Skin epidermis (tissue), 12 donors: ENCODE results near the gene CFAP251.
A peak's percentile ranks its signal among the peaks of the same experiment; 100 is the strongest.
"Not testable (repeated sequence)": the region's sequence is repeated elsewhere in the genome, so short reads cannot be mapped to it uniquely, and the experiment has no call there.

ENCODE experiments used
- H3K27ac ChIP-seq, 21 experiments: fragments of 200-600 bp; sonication (generic) in 11 of 21; one replicate each; pipeline ENCODE4 v1.5.0; 2020; ENCODE audit warnings: mild to moderate bottlenecking in 3 of 21, inconsistent platforms in 2 of 21, moderate library complexity in 2 of 21
- H3K4me3 ChIP-seq, 7 experiments: fragments of 200-600 bp; sonication (generic) in 2 of 7; one replicate each; pipeline ENCODE4 v1.5.0; 2020; ENCODE audit warnings: inconsistent platforms in 2 of 7, mild to moderate bottlenecking in 2 of 7, moderate library complexity in 1 of 7

CFAP251 gene, protein sequence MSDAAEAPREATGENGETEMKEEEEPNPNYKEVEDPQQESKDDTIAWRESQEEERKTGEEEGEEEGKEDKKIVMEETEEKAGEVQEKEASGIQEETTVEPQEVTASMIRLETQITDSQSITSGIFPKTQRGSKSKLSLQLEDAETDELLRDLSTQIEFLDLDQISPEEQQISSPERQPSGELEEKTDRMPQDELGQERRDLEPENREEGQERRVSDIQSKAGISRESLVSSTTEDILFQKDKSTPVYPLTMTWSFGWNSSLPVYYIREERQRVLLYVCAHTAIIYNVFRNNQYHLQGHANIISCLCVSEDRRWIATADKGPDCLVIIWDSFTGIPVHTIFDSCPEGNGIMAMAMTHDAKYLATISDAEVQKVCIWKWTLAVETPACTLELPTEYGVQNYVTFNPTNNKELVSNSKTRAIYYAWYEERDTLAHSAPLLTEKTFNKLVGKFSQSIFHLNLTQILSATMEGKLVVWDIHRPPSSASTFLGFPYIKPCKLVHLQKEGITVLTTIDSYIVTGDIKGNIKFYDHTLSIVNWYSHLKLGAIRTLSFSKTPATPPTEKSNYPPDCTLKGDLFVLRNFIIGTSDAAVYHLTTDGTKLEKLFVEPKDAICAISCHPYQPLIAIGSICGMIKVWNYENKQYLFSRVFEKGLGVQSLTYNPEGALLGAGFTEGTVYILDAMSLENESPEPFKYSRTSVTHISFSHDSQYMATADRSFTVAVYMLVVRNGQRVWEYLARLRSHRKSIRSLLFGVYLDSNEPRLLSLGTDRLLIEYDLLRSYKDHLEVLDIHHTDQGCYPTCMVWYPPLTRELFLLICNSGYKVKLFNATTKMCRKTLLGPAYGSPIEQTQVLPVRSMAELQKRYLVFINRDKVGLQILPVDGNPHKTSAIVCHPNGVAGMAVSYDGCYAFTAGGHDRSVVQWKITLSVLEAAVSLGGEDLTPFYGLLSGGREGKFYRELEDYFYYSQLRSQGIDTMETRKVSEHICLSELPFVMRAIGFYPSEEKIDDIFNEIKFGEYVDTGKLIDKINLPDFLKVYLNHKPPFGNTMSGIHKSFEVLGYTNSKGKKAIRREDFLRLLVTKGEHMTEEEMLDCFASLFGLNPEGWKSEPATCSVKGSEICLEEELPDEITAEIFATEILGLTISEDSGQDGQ

DNA sequence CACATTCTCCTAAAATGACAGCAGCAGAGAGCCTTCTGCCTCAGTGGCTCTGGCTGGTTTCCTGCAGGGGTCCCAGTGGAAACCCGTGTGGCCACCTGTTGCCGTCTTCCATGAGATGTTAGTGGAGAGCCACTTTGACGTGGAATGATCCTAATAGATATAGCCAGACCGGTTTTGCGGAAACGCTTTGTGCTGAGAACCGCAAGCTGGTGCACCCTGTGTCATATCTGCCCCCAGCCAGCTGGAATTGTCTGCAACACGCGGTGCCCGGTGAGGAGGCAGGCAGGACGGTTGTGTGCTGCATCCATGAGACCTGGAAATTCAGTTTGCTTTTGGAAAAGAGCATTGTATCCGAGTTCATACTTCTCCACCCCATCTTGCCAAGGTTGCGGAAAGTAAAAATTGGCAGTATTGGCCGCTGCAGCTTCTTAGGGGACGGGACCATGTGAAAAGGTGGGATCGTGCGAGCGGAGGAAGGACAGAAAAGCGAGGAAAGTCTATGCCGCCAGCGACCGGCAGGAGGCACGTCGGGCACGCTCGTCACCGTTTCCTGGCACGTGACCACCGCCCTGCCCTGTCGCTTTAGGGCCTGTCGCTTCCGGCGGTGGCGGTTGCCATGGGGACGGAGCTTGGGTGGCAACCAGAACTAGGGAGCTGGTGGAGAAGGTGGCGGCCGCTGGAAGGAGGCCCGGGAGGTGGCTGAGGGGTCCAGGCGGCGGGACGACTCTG lies at the start of gene CFAP251:
CFAP251 (plus strand) TSS at position 643 of the 729 bp plus-strand sequence. CDS start 2,714 bp downstream, outside the sequence.
- Histone ChIP-seq H3K27ac (peak within 1 kb of the TSS in 17 of 21 experiments; percentile 8 to 87 (median 49)), H3K4me3 (peak within 1 kb of the TSS; percentile 21 to 34 (median 29))

DNA sequence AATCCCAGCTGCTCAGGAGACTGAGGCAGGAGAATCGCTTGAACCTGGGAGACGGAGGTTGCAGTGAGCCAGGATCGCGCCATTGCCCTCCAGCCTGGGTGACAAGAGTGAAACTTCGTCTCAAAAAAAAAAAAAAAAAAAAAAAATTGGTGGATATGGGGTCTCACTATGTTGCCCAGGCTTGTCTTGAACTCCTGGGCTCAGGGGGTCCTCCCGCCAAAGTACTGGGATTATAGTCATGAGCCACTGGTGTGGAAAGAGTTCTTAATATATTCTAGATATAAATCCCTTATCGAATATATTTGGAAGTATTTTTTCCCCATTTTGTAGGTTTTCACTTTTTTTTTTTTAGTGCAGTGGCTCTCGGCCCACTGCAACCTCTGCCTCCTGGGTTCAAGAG lies 49.2 kb upstream of the CFAP251 start:
- not testable (repeated sequence) for H3K4me3 ChIP-seq, H3K27ac ChIP-seq

DNA sequence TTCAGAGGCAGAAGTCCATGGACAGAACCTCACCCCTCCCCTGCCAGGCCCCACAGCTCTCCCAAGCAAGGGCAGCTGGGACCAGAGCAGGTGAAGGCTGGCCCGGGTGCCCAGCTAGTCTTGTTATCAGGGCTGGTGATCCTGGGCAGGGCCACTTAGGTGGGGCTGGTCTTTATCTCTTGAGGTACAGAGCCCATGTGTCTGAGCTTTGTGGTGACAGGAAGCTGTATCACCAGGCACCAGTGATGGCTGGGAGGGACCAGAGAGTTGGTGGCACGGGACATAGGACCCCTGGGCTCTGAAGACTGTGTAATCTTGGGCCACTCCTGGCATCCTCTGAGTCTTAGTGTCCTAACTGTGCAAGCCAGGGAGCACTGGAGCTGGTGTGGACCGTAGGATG lies 46.9 kb upstream of the CFAP251 start:
- Histone ChIP-seq H3K27ac (no peak overlapping the region), H3K4me3 (no peak overlapping the region)

DNA sequence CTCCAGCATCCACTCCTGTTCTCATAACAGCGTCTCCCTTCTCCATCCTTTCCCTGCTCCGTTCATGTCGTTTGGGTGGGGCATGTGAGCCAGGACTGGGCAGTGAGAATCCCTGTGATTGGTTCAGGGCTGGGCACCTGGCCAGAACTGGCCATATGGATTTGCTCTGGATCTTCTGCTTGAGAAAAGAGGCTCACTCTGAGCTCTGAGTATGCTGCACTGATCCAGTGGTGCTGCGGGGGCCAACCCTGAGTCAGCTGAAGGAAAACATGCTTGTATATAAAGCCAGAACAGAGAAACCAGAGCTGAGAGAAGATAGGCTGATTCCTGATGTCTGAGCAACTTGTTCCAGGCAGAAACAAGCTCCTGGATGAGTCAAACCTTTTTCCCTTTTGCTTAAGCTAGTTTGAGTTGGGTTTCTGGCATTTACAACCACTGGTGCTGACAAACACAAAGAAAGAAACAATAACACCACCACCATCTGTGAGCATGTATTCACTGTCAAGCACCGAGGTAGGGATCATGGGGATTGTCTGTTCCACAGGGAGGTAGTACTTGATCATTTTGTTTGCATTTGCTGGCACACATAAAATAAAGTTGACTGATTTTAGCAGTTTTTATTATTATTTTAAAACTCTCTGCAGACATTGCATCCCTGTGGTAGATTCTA lies 45.7 kb upstream of the CFAP251 start:
- Histone ChIP-seq H3K27ac (peak overlapping the region in 3 of 21 experiments; percentile 12 to 47 (median 42)), H3K4me3 (no peak overlapping the region)

DNA sequence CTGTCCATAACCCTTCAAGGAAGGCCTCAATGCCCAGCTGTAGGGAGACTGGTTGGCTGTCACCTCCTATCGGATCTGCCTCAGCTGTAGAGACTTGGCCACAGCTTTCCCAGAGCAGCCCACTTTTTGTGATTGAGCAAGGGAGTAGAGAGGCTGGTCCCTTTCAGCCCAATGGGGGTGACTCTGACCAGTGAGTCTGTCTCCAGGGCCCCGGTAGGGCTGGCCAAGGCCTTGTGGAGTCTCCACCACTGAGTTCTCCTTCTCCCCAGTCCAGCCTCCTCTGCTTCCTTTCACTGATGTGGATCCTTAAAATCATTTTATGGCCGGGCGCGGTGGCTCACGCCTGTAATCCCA lies 45.2 kb upstream of the CFAP251 start:
- Histone ChIP-seq H3K27ac (peak overlapping the region in 3 of 21 experiments; percentile 12 to 47 (median 42)), H3K4me3 (no peak overlapping the region)

DNA sequence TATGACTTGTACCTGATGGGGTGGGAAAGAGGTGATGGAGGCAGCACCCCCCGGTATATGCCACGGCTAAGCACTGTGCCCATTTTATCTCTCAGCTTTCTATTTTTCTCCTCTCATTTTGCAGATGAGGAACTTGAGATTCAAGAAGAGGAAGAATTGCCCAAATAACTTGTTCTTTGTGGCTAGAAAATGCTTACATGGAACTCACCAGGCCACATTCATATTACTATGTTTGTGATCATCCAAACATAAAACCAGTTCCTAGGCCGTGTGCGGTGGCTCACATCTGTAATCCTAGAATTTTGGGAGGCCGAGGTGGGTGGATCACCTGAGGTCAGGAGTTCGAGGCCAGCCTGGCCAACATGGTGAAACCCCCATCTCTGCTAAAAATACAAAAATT lies 44.3 kb upstream of the CFAP251 start:
- H3K27ac ChIP-seq, result peak overlapping the region in 1 of 21 experiments; percentile 42

DNA sequence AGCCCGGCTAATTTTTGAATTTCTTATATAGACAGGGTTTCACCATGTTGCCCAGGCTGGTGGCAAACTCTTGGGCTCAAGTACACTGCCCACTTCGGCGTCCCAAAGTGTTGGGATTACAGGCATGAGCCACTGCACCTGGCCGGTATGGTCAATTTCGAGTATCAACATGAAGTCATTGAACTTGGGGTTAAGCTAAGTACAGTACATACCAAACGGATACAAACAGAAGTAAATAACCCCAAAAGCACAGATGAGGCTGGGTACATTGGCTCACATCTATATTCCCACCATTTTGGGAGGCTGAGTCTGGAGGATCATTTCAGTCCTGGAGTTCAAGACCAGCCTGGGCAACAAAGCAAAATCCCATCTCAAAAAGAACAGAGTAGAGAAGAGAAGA lies 42.8 kb upstream of the CFAP251 start:
- H3K27ac ChIP-seq, result no peak overlapping the region
- no peak overlapping the region for H3K4me3 ChIP-seq

More for the DNA sequence above, 44.3 kb upstream of the CFAP251 start:
- H3K4me3 ChIP-seq, result no peak overlapping the region

DNA sequence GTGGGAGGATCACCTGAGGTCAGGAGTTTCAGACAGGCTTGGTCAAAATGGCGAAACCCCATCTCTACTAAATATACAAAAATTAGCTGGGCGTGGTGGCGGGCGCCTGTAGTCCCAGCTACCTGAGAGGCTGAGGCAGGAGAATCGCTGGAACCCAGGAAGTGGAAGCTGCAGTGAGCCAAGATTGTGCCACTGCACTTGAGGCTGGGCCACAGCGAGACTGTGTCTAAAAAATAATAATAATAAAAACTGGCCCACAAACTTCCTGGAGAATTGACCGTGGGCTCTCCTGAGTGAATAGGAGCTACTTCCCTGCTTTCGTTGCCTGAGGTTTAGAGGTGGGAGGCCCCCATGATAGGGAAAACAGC lies 42.3 kb upstream of the CFAP251 start:
- not testable (repeated sequence) for H3K4me3 ChIP-seq, H3K27ac ChIP-seq

DNA sequence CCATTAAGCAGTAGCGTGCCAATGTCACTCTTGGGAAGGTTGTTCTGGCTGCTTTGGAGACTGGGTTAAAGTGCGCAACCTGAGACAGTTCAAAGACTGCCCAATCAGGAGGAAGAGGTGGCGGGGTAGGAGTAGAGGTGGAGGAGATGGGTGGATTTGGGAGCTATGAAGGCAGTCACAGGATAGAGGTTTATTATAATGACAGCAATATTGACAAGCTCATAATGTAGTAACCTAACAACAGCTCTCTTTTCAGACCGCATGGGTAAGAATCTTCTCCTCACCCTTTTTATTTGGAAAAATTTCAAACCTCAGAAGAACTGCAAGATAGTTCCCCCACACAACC lies 35.1 kb upstream of the CFAP251 start:
- no peak overlapping the region for H3K27ac ChIP-seq
- no peak overlapping the region for H3K4me3 ChIP-seq

DNA sequence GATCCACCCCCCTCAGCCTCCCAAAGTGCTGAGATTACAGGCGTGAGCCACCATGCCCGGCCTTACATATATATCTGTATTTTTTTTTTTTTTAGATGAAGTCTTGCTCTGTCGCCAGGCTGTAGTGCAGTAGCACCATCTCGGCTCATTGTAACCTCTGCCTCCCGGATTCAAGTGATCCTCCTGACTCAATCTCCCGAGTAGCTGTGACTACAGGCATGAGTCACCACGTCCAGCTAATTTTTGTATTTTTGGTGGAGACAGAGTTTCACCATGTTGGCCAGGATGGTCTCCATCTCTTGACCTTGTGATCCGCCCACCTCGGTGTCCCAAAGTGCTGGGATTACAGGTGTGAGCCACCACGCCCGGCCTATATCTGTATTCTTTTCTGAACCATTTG lies 33.3 kb upstream of the CFAP251 start:
- H3K4me3 ChIP-seq, H3K27ac ChIP-seq: not testable (repeated sequence)

DNA sequence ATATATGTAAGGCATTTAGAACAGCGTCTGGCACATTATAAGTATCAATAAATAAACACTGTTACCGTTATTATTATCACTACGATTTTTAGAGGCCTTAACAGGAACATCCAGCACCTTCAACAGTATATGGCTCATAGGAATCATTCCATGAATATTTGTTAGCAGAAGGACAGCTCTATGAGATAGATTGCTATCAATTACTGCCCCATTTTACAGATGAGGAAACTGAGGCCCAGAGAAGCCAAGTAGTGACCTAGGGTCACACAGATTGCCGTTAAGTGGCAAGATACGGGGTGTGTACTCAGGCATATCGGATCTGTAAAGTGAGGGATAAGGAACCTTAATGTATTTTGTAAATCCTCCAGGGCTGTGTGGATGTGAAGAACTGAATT lies 30.3 kb upstream of the CFAP251 start:
- peak overlapping the region in 12 of 21 experiments; percentile 43 to 97 (median 94) for H3K27ac ChIP-seq
- H3K4me3 ChIP-seq, result peak overlapping the region; percentile 49 to 81 (median 71)

DNA sequence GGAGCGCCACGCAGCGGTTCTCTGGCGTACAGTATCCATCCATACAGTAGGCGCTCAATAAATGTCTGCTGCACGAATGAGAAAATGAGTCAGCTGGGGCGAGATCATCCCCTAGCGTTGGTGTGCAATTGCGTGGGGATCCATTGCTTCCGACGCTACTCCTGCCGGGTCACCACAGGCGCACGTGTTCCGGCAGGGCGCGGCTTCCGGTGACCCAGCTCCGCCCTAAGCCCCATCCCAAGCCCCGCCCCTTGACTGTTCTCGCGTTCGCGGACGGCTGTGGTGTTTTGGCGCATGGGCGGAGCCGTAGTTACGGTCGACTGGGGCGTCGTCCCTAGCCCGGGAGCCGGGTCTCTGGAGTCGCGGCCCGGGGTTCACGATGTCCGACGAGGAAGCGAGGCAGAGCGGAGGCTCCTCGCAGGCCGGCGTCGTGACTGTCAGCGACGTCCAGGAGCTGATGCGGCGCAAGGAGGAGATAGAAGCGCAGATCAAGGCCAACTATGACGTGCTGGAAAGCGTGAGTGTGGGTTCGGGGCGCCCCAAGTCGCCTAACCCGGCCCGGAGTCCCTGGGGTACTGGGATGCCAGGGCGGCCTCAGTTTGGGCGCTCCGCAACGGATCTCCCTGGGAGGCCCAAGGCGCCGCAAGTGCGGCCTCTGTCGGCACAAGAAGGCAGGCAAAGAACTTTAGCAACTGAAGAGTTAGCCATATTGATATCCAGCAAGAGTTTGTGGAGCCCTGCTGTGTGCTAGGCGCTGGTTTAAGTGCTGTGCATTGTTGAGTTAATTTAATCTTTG lies 29.7 kb upstream of the CFAP251 start, which contains the start of gene PSMD9:
PSMD9 (plus strand) TSS at position 313 of the 796 bp plus-strand sequence; CDS start at position 380, 67 bp downstream.
- peak within 1 kb of the TSS; percentile 49 to 81 (median 71) for H3K4me3 ChIP-seq
- peak within 1 kb of the TSS; percentile 82 to 98 (median 95) for H3K27ac ChIP-seq

DNA sequence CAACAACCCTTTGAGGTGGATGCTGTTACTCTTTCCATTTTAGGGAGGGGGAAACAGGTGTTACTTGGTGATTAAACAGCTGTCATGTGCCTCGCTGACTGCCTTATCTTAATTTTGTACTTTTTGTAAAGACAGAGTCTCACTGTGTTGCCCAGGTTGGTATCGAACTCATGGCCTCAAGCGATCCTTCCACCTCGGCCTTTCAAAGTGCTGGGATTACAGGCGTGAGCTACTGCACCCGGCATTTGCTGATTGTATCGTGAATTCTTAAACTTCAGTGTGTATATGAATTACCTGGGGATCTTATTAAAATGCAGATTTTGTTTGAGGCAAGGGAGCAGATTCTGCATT lies 29.1 kb upstream of the CFAP251 start:
- peak overlapping the region; percentile 49 to 81 (median 71) for H3K4me3 ChIP-seq

DNA sequence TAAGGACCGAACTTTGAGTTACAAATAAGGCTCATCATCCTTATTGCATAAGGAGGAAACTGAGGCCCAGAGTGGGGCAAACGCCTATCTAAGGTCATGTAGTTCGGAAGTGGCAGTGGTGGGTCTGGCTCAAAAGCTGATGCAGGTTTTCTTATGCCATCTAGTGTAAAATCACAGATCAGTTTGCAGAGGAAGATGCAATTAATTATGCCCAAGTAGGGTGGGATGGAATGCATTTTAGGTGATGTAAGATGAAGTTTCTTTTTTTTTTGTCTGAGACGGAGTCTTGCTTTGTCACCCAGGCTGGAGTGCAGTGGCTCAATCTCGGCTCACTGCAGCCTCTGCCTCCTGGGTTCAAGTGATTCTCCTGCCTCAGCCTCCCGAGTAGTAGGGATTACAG lies 28.7 kb upstream of the CFAP251 start:
- H3K27ac ChIP-seq, result peak overlapping the region in 16 of 21 experiments; percentile 85 to 98 (median 96)
- peak overlapping the region; percentile 49 to 81 (median 71) for H3K4me3 ChIP-seq

More for the DNA sequence above, 29.1 kb upstream of the CFAP251 start:
- peak overlapping the region in 20 of 21 experiments; percentile 85 to 98 (median 96) for H3K27ac ChIP-seq

DNA sequence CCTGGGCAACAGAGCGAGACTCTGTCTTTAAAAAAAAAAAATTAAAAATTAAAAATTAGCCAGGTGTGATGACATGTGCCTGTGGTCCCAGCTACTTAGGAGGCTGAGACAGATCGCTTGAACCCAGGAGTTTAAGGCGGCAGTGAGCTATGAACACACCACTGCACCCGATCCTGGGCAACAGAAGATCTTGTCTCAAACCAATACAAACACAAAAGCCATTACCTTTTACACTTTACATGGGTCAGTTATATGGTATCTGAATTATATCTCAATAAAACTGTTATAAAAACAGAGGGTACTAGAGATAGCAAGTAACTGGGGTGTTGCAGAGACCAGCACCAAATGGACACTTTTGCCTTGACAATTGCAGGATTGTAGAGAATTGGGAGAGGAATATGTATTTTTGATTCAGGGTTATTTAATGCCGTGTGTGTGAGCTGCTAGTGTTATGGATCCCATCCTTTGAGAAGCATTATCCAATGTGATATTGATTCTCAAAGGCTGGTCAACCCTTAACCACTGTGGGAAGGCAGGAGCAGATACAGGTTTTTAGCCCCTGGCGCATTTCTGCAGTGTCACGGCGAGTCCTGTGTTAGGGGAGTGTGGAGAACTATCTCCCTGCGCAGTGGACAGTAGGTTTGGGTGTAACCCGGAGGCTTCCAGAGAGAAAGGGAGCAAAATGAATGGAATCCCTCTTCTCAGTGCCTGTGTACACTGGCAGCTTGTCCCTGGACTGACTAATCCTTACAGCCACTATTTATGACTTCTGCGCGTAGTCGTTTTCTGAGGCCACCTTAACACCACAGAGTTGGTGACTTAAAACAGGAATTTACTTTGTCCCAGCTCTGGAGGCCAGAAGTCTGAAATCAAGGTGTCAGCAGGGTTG lies 25.5 kb upstream of the CFAP251 start:
- Histone ChIP-seq H3K4me3 (no peak overlapping the region), H3K27ac (peak overlapping the region in 3 of 21 experiments; percentile 4 to 26 (median 20))

DNA sequence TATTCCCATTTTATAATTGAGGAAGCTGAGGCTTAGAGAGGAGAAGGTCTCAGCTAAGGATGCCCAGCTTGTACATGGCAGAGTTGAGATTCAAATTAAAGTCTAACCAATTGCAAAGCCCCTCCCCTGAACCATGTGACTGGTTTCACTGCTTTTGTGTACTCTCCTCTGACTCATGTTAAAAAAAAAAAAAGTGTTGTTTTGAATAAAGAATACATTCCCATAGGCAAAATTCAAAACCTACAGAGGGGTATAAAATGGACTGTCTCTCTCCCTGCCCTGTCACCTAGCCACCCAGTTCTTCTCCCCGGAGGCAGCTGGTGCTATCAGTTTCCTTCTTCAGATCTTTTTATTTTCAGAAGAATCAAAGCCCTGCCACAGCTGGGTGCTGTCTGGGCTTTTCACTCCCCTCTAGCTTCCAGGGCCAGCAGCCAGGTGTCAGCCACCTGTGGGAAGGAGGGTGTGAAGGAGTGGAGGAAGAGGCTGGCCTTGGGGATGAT lies 24.4 kb upstream of the CFAP251 start:
- Histone ChIP-seq H3K27ac (peak overlapping the region in 6 of 21 experiments; percentile 0 to 69 (median 24)), H3K4me3 (no peak overlapping the region)

DNA sequence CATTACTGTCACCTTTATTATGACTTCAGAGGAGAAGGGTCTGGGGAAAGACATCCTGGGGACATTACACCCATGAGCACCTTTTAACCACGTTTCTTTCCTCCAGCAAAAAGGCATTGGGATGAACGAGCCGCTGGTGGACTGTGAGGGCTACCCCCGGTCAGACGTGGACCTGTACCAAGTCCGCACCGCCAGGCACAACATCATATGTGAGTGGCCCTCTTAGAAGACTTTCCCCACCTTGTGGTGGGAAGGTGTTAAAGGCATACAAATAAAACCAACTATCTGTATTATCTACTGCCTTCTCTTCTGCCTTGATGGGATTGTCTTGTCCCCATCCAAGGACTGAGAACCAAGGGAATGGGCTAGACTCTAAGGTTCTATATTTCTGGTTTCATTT lies 23.8 kb upstream of the CFAP251 start:
- H3K4me3 ChIP-seq, result no peak overlapping the region
- H3K27ac ChIP-seq, result peak overlapping the region in 5 of 21 experiments; percentile 0 to 50 (median 18)
